RCC 7860 (cell line): ENCODE data around the gene KRTAP22-2.

ENCODE experiments used
- DNase-seq: peaks from one replicate; pipeline ENCODE4 v3.0.0-alpha.2; 2015; ENCODE audit warnings: low spot score
- FAIRE-seq: peaks from 2 replicates; lab custom pipeline; 2012; peaks lifted over from hg19 to GRCh38; lab: Jason Lieb, UNC

Gene KRTAP22-2

GRCh38 chr21:30563630-30564029 is 26.6 kb downstream of the KRTAP22-2 start:
- no peak for DNase-seq
- FAIRE-seq, result no peak

GRCh38 chr21:30563072-30563471 is 27.1 kb downstream of the KRTAP22-2 start:
- no peak for DNase-seq
- FAIRE-seq, result no peak

DNA sequence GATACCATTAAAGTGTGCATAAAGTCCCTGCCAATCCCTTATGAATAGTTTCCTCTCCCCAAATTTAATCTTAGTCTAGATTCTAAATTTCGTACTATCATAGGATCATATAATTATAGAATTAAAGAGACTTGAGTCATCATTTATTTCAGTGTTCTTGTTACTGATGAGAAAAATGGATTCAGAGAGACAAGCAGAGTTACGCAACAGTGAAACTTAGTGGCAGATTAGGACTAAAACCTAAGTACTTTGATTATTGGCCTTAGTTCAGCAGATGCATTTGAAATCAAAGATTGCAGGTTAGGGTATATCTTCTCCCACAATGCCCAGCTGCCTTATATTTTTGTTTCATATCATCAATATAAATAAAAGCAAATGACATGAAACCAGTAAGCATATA is 28.2 kb downstream of the KRTAP22-2 start:
- FAIRE-seq (no peak), DNase-seq (no peak)

GRCh38 chr21:30561264-30561895 is 28.8 kb downstream of the KRTAP22-2 start, which contains the start of gene KRTAP19-7:
TSS of gene KRTAP19-7 (minus strand) at chr21:30561314. CDS start at chr21:30561289, 25 bp downstream.
- FAIRE-seq (no peak), DNase-seq (no peak)

- no peak for FAIRE-seq
- DNase-seq, result no peak
These were observed 35.1 kb downstream of the KRTAP22-2 start for GRCh38 chr21:30555095-30555494.

DNA sequence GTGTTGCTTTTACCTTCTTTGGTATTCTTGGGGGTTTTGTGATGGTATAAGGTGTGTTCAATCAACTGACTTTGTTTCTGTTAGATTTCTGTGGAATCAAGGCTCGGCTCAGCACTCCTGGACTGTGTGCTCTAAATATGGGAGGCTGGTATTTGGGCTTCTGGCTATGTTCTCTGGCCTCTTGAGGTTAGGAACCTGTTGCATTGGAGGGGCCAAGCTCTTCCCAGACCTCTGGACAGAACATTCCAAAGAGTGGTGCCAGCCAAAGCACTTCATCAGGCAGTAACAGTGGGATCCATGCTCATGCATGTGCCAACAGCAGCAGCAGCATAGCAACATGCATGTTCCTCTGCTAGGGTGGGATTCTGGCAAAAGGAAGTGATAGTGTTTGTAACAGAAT is 37.4 kb downstream of the KRTAP22-2 start:
- FAIRE-seq (no peak), DNase-seq (no peak)

GRCh38 chr21:30541764-30542163 is 48.4 kb downstream of the KRTAP22-2 start, which contains the start of gene KRTAP19-6:
TSS of gene KRTAP19-6 (minus strand) at chr21:30541864. CDS start at chr21:30541833, 31 bp downstream.
- FAIRE-seq, result no peak
- DNase-seq, result no peak
